ENCODE measurements around the gene ALAS1. TPM values are rescaled to one million over a fixed set of nuclear protein-coding genes. Genes with fewer than 3 reads are reported as not detected.

ALAS1 gene
- total RNA-seq, 1 experiment from 2014 or later: 80.2 TPM

DNA sequence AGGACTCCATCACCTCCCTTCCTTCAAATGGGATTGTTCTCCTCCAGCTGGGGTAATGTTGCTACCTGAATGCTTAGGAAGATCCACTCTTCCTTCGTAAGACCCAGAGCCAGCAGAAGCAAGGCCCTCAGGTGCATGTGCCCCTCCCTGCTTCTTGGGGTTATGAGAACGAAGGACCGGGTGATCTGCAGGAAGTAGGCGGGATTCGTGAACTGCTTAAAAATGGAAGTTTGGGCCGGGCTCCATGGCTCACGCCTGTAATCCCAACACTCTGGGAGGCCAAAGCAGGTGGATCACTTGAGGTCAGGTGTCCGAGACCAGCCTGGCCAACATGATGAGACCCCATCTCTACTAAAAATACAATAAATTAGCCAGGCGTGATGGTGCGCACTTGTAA, 19.4 kb downstream of the ALAS1 start:
- intact Hi-C loops (cut with micrococcal nuclease; ENCODE audit: unreplicated experiment): loop anchor here (5.0 kb wide), 1 partner anchor 65 kb away; the partner anchor contains the start of gene POC1A
- DNase-seq: no peak
- H3K9me3 Mint-ChIP-seq (ENCODE audit: low read depth, unreplicated experiment): no peaks in the 10 kb centered on the region
- TF ChIP-seq, protein P1, sequence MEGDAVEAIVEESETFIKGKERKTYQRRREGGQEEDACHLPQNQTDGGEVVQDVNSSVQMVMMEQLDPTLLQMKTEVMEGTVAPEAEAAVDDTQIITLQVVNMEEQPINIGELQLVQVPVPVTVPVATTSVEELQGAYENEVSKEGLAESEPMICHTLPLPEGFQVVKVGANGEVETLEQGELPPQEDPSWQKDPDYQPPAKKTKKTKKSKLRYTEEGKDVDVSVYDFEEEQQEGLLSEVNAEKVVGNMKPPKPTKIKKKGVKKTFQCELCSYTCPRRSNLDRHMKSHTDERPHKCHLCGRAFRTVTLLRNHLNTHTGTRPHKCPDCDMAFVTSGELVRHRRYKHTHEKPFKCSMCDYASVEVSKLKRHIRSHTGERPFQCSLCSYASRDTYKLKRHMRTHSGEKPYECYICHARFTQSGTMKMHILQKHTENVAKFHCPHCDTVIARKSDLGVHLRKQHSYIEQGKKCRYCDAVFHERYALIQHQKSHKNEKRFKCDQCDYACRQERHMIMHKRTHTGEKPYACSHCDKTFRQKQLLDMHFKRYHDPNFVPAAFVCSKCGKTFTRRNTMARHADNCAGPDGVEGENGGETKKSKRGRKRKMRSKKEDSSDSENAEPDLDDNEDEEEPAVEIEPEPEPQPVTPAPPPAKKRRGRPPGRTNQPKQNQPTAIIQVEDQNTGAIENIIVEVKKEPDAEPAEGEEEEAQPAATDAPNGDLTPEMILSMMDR (IDR thresholded peaks at IDR 0.05; ENCODE audit: unreplicated experiment): no peak
- H3K4me3 Mint-ChIP-seq (ENCODE audit: low read depth, unreplicated experiment): peak overlapping the region; percentile 40
- peak overlapping the region; percentile 74 for H3K27ac Mint-ChIP-seq (ENCODE audit: unreplicated experiment)
- H3K27me3 Mint-ChIP-seq (ENCODE audit: unreplicated experiment): no peaks in the 10 kb centered on the region
- H3K4me1 Mint-ChIP-seq (ENCODE audit: low read depth, unreplicated experiment): peaks cover 27% of the 10 kb centered on the region
- CTCF ChIA-PET: interaction anchor here (1.0 to 1.6 kb wide), 3 partner anchors 14 to 63 kb away, joined by 4 to 13 read pairs (median 4); partner anchors contain the start of gene POC1A
- H3K36me3 Mint-ChIP-seq (ENCODE audit: insufficient read depth, unreplicated experiment): peaks cover 42% of the 10 kb centered on the region
- TSS peak; percentile 71 for BruUV-seq (replicated peaks)

DNA sequence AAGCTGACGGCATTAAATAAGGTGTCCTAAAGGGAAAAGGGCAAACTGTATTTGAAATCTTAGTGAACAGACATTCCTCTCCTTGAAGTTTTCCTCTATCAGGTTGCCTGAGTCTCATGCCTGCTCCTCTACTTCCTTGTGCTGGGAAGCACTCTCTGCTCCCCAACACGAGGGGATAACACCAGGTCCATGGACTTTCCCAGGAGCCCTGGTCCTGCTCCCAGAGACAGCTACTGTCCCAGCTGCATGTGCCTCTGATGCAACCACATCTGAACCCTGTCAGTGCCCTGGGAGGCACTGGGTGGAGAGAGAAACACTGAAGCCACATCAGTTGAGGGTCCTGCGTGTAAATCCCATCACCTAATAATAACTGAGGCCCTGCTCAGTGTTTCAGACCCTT, 20.1 kb downstream of the ALAS1 start:
- intact Hi-C loops (cut with micrococcal nuclease; ENCODE audit: unreplicated experiment): loop anchor here (5.0 kb wide), 1 partner anchor 66 kb away; the partner anchor contains the start of gene POC1A

DNA sequence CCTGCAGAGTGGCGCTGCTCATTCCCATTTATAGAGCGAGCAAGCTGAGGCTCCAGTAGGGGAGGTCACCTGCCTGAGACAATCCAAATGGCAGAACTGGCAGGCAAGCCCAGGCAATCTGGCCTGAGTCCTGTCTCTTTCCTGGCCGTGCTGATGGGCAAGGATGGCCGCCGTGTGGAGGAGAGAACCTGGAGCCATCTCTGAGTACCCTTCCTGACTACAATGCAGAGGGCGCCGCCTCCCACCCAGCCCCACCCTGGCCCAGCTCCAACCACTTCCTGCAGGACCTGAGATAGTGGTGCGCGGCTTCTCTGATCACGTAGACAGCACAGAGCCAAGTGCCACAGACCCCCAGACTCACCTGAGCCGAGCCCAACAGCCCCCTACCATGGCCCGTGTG, 20.5 kb downstream of the ALAS1 start:
- Mint-ChIP-seq H3K36me3 (ENCODE audit: insufficient read depth, unreplicated experiment) (peaks cover 31% of the 10 kb centered on the region), H3K4me3 (ENCODE audit: low read depth, unreplicated experiment) (no peak overlapping the region), H3K4me1 (ENCODE audit: low read depth, unreplicated experiment) (peaks cover 27% of the 10 kb centered on the region), H3K27ac (ENCODE audit: unreplicated experiment) (peak overlapping the region; percentile 74), H3K9me3 (ENCODE audit: low read depth, unreplicated experiment) (no peaks in the 10 kb centered on the region), H3K27me3 (ENCODE audit: unreplicated experiment) (no peaks in the 10 kb centered on the region)
- no peak for DNase-seq
- TF ChIP-seq, protein P1 (IDR thresholded peaks at IDR 0.05; ENCODE audit: unreplicated experiment): no peak
- intact Hi-C loops (cut with micrococcal nuclease; ENCODE audit: unreplicated experiment): loop anchor here (5.0 kb wide), 1 partner anchor 66 kb away; the partner anchor contains the start of gene POC1A
- no TSS peak for BruUV-seq (replicated peaks)
- CTCF ChIA-PET: interaction anchor here (1.0 to 1.2 kb wide), 3 partner anchors 16 to 217 kb away, joined by 3 to 4 read pairs (median 3); no protein-coding TSS in a partner anchor

More for the DNA sequence above, 20.1 kb downstream of the ALAS1 start:
- Mint-ChIP-seq H3K27ac (ENCODE audit: unreplicated experiment) (peak overlapping the region; percentile 74), H3K9me3 (ENCODE audit: low read depth, unreplicated experiment) (no peaks in the 10 kb centered on the region), H3K4me3 (ENCODE audit: low read depth, unreplicated experiment) (no peak overlapping the region), H3K36me3 (ENCODE audit: insufficient read depth, unreplicated experiment) (peaks cover 36% of the 10 kb centered on the region), H3K27me3 (ENCODE audit: unreplicated experiment) (no peaks in the 10 kb centered on the region), H3K4me1 (ENCODE audit: low read depth, unreplicated experiment) (peaks cover 27% of the 10 kb centered on the region)
- CTCF ChIA-PET: no interaction called here
- no peak for DNase-seq
- TF ChIP-seq, protein P1 (IDR thresholded peaks at IDR 0.05; ENCODE audit: unreplicated experiment): no peak
- BruUV-seq (replicated peaks): no TSS peak

DNA sequence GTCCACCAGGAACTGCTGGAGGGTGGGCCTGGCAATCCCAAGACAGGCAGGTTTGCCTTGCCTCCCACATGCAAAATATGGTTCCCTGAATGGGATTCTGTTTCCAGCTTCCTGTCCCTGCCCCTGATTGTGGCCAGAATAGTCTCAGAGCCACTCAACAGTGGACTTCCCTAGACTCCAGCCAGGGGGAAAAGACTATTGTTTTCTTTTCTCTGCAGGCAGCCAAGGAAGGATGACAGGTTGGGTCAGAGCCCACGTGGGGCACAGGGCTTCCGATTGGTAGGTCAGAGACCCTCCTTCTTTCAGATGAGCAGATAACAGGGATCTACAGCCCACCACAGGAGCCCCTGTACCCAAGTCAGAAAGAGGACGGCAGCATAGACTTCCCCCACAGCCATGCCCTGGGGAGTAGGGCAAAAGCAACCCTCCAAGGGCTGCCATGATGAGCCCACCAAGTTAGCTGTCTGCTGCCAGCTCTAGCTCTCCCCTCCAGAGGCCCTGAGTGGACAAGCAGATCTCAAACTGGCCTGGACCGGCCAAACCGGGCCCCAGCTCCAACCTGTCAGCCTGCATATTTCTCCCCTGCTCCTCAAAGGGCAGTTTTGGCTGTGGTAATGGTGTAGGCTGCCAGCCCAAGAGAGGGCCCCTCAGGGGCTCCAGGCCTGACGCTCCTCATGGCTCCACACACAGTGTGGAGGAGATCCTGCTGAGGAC, 21.1 kb downstream of the ALAS1 start:
- peak; percentile 66 for DNase-seq
- intact Hi-C loops (cut with micrococcal nuclease; ENCODE audit: unreplicated experiment): loop anchor here (5.0 kb wide), 1 partner anchor 67 kb away; the partner anchor contains the start of gene POC1A
- no peak overlapping the region for H3K4me3 Mint-ChIP-seq (ENCODE audit: low read depth, unreplicated experiment)
- no TSS peak for BruUV-seq (replicated peaks)
- TF ChIP-seq, protein P1 (IDR thresholded peaks at IDR 0.05; ENCODE audit: unreplicated experiment): no peak
- H3K27me3 Mint-ChIP-seq (ENCODE audit: unreplicated experiment): no peaks in the 10 kb centered on the region
- CTCF ChIA-PET: interaction anchor here (0.6 to 2.3 kb wide), 8 partner anchors 7 to 218 kb away, joined by 3 to 15 read pairs (median 4); partner anchors contain the start of gene POC1A
- H3K9me3 Mint-ChIP-seq (ENCODE audit: low read depth, unreplicated experiment): no peaks in the 10 kb centered on the region
- peaks cover 27% of the 10 kb centered on the region for H3K4me1 Mint-ChIP-seq (ENCODE audit: low read depth, unreplicated experiment)
- peak overlapping the region; percentile 31 for H3K27ac Mint-ChIP-seq (ENCODE audit: unreplicated experiment)
- peaks cover 28% of the 10 kb centered on the region for H3K36me3 Mint-ChIP-seq (ENCODE audit: insufficient read depth, unreplicated experiment)
